ENCODE results near the gene AP5S1.
A peak's percentile ranks its signal among the peaks of the same experiment; 100 is the strongest.

AP5S1 gene, protein sequence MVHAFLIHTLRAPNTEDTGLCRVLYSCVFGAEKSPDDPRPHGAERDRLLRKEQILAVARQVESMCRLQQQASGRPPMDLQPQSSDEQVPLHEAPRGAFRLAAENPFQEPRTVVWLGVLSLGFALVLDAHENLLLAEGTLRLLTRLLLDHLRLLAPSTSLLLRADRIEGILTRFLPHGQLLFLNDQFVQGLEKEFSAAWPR

DNA sequence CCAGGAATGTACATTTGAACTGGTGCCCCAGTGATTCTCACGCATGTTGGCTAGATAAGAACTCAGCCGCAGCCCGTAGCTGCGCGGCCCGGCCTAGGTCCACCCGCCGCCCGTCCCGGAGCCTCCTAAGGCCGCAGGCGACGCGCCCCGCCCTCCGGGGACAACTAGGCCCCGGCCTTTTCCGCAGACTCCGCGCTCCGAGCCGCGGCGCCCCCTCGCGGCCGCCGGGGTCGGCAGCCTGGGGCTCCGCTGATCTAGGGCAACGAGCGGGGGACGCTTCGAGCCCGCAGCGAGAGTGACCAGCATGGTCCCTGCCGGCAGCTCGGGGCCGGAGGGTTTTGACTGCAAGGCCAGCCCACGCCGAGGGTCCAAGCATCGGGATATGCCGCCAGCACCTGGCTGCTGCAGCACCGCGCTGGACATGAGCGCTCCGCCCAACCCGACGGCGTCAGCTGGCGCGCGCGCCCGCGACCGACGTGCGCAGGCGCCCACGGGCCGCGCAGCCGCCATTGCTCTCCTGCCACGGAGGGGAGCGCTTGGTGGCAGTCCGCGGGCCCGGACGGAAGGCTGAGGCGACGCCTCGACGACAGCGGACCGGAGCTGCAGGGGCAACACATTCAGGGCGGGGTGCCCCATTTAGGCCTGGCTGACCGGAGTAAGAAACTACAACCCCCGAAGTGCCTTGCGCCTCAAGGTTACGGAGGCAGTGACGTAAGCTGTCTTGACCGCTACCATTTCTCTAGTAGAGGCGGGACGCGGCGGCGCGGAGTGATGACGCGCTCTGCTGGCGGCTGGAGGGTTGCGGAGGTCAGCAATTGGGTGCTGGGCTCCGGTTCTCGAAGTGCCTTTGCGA lies at the start of gene AP5S1:
Gene AP5S1, plus strand, starts transcription at position 500 of the 853 bp plus-strand sequence. CDS start 1,571 bp downstream, outside the sequence.
- peak; percentile 72 to 99 (median 95) for DNase-seq

DNA sequence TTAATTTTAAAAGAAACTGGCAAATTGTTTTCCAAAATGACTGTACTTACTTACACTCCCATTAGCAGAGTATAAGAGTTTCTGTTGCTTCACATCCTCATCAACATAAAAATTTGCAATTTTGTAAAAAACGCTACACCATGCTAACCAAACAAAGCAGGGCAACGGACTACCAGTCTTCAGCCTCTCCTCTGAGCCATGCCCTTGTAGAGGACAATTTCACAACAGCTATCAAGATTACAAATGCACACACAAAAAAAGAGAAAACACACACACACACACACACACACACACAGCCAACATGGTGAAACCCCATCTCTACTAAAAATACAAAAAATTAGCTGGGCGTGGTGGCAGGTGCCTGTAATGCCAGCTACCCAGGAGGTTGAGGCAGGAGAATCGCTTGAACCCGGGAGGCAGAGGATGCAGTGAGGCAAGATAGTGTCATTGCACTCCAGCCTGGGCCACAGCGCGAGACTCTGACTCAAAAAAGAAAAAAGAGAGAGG lies 48.7 kb upstream of the AP5S1 start:
- no peak for DNase-seq

DNA sequence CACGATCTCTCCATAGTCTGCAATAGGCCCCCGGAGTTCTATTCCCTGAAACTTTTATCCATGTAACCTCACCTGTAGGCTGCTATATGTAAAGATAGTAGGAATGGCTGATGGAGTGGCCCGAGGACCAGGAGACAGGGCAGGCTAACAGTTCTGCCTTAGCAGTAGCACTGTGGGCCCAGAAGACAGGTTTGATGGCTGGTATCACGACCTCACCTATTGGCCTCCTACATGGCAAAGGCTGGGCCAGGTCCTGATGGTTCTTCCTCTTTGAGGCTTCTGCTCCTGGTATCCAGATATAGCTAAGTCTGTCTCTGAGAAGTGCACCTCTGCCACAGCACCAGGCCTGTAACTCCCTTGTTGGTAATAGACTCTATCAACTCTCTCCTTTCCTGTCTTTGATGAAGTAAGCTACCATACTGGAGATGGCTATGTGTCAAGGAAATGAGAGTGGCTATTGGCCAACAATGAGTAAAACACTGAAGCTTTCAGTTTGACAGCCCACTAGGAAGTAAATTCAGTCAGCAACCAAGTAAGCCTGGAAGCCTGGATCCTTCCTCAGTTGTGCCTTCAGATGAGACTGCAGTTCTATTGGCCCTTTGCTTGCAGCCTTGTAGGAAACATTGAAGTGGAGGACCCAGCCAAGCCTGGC lies 44.8 kb upstream of the AP5S1 start:
- DNase-seq: no peak

DNA sequence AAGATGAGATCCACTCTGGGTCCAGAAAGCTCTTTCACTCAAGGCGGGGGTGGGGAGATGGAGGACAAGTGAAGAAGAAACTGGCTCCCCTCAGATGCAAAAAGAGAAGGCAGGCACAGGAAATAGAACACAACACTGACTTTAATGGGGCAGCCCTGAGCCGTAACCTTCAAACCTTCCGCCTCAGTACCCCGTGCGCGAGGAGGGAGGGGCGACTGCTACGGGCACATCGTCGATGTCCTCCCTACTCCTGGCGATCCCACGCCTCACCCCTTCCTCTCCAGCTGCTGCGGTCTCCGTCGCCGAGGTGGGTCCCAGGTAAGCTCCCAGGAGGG lies 43.0 kb upstream of the AP5S1 start:
- DNase-seq: no peak

DNA sequence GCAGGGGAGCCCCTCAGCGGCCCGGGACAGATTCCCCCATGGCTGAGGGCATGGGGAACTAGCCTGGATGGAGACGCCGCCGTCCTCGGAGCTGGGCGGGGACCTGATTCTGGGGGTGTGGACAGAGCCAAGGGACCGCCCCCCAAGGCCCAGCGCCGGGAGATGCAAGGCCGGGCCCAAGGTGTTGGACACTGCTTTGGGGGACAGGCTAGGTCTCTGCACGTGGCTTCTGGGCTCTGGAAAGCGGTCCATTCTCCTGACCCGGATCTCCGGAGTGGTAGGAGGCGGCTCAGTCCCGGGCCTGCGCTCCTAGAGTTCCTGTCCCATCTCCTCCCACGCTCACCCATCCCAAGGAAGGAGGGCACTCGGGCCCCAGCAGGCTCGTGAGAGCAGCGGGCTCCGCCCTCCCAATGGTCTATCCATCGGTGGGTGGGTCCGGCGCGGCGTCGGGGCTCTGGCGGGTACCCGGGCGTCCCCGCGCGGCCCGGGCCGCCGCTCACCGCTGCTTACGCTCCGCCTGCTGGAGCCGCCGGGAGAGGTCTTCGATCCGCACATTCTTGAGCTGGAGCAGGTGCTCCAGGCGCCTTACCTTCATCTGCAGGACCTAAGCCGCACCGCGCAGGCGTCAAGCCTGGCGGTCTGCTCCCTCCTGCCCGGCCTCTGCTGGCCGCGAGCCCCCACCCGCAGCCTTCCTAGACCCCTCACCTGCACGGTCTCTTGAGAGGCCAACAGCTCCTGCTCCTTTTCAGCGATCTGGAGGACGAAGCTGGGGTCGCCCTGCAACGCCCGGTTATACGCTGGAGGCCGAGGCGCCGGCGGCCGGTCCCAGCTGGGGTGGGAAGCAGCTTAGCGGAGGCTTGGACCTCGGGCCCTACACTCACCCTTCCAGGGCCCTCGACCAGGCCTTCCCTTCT lies 42.4 kb upstream of the AP5S1 start:
- peak in 7 of 51 donors; percentile 9 to 34 (median 21) for DNase-seq

DNA sequence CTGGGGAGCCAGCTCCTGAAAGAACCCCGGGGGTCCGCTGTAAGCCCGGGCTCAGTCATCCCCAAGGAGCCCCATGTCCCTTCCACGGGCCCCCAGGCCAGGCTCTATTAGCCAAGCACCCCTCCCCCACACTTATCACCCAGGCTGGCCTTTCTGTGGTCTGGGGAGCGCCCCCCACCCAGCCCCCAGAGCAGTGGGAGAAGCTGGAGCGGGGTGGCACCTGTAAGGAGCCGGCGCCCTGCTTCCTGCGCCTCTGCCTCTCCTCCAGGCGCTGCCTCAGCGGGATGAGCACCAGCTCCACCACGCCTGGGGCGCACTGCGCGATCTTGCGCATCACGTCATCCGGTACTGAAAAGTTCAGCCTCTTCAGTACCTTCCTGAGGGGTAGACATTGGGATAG lies 41.4 kb upstream of the AP5S1 start:
- DNase-seq: no peak

DNA sequence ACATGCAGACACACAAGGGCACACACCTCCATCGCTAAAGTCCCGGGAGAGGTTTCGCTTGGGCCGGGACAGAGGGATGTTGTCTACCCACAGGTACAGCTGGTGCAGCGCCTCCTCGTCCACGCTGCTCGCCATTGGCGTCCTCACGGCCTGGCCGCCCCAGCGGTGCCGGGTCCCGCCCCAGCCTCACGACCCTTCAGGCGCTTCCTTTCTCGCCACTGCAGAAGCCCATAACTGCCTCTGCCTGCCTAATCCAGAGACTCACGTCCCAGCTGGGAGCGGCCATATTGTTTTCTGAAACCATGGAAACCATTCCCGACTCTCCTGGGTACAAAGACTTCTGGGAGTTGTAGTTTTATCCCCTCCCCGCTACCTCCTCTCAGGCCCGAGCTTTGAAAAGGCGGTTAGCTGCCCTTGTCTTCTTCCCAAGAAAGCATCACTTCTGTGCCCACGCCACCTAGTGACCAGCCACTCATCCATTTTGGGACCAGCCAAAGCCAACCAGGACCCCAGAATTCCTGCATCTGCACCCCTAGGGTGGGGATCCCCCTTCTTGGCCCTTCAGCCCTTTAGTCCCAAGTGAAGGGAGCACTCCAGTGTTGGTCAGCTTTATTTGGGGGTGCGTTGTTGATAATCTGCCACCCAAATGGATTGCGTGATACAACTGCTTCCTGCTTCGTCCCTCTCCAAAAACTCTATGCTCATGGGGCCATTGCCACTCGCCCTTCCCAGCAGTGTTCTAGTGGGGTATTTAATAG lies 39.0 kb upstream of the AP5S1 start, which contains the start of gene SPEF1:
Gene SPEF1, minus strand, starts transcription at position 296 of the 758 bp plus-strand sequence. Its CDS starts 161 bp downstream, at position 135.
- DNase-seq: peak in 48 of 51 donors; percentile 21 to 89 (median 67)

DNA sequence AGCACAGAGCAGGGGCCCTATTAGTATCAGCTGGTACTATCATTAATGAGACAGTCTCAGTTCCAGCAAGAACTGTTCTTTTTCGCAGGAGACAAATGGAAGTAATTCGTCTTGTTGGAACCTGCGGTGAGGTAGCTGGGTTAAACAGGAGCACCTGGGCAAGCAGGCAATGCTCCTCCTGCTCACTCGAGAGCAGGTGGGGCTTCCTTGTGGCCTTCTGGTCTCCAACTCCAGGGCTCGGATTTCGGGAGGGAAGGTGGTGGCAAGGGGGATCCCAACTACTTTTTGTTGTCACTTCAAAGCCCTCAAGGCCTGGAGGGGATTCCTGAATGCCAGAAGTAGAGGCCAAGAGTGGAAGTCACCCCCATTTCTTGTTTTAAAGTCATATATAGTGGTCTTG lies 37.8 kb upstream of the AP5S1 start:
- DNase-seq: no peak

DNA sequence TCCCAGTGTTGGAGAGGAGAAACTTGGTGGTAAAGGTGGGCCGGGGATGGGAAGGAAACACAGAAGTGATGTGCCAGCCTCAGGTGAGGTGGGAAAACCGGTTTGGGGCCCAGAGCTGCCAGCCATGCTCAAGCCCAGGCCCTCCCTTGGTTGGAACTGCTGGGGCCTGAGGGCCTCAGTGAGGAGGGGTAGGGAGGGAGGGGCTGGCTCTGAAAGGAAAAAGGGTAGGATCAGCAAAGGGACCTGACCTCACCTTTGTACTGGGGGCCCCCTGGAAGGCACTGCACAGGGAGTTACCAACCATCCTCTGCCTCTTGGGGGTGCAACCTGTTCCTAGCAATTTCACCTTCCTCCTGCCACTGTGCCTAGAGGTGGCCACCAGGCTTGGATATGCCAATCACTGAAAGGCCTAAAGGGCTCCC lies 37.3 kb upstream of the AP5S1 start:
- no peak for DNase-seq

DNA sequence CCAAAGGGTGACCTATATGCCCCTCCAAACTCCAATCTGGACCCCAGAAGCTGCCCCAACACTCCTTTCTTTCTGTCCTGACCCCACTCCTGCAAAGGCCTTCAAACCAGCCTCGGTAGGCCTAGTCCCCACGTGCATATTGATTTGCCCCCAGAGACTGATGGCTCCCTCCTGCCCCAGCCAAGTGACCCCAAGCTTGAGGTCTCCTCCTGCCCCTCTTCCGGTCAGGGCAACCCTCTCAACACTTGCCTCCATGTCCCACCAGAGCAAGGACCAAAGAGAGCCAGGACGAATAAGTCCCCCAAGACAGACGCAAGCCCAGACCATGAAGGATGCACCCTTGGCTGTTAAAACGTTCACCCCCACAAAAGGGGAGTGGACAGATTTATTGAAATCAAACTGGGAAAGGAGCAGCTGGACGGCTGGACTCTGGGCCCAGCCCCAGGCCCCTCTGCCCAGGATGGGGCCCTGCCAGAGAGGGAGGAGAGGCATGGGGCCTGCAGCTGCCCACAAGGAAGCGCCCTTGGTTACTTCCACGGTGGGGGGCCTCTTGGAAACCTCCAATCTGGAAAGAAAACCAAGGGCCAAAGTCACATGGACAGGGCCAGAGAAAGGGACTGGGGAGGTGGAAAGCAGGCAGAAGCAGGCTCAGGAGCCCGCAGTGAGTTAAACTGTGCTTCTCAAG lies 36.7 kb upstream of the AP5S1 start:
- DNase-seq: peak in 2 of 51 donors; percentile 17 to 37

DNA sequence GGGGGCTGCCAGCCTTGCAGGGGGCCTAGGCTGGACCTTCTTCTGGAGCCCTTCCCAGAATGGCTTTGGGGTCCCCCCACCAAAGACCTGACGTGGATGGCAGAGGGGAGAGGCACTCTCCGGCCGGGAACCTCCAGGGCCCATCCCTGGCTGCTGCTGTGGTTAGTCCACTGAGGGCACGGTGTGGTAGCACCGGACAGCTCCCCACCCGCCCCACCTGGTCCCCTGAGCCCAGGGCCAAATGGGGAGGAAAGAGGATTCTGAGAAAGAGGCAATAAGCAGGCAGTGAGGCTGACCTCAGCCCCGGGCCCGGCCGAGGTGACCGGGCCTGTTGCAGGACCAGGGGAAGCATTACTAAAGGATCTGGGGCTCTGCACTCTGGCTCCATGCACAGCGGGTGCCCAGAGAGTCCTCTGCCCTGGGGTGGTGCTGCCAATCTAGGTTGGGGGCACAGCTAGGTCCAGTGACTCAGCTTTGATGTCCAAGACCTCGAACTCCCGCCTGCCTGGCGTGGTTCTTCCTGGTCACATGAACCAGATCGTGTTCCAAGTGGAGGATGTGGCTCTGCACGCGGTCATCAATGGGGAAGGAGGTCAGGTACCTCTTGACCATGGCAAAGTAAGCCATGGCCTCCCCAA lies 36.0 kb upstream of the AP5S1 start:
- no peak for DNase-seq

DNA sequence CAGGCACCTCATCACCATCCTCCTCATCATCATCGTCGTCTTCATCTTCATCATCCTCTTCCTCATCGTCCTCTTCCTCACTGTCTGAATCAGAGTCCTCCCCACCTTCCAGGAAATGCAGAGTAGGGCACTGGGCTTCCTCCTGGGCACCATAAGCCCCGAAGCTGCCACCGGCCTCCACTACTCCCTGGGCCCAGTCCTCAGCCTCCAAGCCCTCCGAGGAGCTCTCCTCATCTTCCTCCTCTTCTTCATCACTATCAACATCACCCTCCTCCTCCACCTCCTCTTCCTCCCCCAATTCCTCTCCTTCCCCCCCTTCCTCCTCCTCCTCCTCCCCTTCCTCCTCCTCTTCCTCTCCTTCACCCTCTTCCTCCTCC lies 35.5 kb upstream of the AP5S1 start:
- DNase-seq: no peak

DNA sequence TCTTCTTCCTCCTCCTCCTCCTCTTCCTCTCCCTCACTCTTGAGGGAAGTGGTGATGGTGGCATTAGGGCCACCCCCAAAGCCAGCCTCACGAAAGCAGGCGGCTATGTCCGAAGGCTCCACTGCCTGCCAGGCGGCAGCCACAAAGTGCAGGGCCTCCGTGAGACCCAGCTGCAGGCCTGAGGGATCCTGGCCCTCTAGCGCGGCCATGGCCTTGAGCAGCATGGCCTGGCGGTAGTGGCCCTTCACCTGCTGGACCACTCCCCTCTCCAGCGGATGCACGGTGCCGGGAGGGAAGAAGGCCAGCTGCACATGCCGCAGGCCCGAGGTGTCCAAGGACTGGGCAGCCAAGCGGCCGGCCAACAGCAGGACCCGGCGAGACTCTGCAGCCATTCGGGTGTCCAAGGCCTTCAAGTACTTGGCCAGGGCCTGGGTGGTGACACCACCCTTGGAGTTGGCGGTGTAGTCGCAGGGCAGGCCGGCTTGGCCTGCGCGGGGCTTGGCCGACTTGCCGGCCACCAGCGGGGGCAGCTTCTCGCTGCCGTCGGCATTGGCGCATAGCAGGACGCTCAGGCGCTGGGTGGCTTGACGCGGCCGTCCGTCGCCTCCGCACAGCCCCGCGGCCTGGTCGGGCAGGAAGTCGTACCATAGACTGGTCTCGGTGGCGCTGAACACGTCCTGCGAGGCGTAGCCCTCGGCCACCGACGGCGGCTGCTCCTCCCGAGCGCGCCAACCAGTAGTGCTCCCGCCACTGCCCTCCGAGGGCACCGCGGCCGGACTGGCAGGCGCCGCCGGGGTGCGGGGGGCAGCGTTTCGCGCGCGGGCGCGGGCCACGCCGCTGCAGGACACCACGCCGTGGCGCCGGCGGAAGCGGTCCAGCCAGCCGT lies 34.9 kb upstream of the AP5S1 start:
- DNase-seq: no peak

DNA sequence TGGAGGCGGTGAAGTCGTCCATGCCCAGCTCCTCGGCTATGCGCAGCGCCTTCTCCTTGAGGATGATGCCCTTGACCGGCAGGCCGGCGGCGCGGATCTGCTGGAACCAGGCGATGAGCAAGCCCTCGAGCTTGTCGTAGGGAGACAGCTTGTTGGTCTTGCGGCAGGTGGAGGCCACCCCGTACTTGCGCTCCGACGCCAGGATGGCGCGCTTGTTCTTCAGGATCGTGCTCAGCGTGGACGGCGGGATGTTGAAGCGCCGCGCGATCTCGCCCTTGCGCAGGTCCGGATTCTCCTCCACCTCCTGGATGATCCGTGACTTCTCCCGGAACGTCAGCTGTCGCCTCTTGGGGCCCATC lies 34.2 kb upstream of the AP5S1 start:
- DNase-seq: peak in 22 of 51 donors; percentile 14 to 56 (median 30)

DNA sequence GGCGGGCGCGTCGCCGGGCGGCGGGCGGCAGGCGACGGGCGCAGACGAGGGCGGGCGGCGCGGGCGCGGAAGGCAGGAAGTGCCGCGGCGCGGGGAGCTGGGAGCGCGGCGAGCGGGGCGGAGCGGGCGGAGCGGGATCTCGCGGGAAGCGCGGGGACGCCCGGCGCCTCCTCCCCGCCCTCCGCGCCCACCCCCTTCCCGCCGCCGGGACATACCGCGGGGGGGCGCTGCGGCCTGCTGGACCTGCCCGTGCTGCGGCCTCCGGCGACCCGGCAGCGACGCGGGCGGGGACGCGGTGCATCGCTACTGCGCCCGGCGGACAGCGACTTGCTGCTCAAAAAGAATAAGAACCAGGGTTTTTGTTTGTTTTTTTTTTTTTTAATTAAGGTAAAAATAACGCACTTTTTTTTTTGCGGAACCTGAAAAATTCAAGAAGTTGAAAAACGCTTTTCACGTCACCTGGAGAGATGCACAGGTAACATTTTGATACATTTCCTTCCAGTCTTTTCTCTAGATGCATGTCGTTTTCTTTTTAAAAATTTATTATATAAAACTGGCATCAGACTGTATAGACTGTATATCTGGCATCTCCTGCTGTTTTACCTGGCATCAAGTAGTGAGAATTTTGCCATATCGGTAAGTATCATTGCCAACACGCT lies 33.6 kb upstream of the AP5S1 start, which contains the start of gene CENPB:
Gene CENPB, minus strand, starts transcription at position 76 of the 659 bp plus-strand sequence. CDS start 257 bp downstream, outside the sequence.
- peak in 50 of 51 donors; percentile 24 to 95 (median 80) for DNase-seq

DNA sequence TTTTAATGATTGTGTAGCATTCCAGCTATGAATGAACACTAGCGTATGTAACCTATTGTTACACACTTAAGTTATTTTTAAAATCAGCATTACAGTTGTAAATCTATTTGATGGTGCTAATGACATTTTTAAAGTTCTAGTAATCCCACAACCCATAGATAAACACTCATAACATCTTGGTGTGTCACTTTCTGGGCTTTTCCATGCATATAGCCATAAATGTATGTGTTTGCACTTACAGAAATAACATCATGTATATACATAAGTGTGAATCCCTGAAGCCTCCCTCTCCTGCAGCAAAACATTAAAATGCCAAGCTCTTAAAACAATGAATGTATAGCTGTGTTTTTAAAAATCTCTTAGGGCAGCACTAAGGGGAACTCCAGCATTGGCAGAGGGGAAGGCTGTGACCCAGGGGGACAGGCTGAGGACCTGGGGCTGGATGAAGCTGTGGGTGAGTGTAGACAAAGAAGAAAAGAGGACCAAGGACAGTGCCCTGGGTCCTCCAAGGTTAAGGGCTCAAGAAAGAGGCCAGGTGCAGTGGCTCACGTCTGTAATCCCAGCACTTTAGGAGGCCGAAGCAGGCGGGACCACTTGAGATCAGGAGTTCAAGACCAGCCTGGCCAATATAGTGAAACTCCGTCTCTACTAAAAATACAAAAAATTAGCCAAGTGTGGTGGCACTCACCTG lies 32.9 kb upstream of the AP5S1 start:
- DNase-seq: no peak

DNA sequence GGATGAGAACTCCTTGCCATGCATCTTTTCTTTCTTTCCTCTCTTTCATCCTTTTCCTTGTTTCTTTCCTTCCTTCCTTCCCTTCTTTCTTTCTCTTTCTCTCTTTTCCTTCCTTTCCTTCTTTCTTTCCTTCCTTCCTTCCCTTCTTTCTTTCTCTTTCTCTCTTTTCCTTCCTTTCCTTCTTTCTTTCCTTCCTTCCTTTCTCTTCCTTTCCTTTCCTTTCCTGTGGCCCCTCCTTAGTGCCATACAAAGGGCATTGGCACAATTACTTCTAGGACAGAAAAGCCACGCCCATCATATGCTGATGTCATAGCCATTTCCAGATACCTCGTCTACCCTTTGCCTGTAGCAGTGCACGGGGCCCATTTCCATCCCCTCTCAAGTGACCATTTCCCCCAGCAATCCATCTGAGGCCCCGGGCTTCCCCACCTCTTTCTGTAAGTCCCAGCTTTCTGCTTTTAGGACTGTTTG lies 31.6 kb upstream of the AP5S1 start:
- no peak for DNase-seq

All from hypothalamus (tissue), 51 donors.